SK-N-SH (cell line): Measurements from ENCODE around the gene HS6ST3. TPM values are rescaled to one million over a fixed set of nuclear protein-coding genes. Genes with fewer than 3 reads are reported as not detected.

ENCODE experiments used
- CTCF ChIA-PET: fragments of 300-600, 350-600 bp; formaldehyde crosslinking; extraction: SDS; loops from one replicate; lab custom pipeline; 2021; lab: Yijun Ruan, JAX
- POLR2A ChIA-PET: fragments of 350-600 bp; sonication (Branson Sonifier 250); formaldehyde crosslinking; extraction: SDS; loops from one replicate; lab custom pipeline; 2020; ENCODE audit warnings: antibody characterized with exemption, inconsistent platforms; lab: Yijun Ruan, JAX
- DNase-seq: peaks from one replicate; pipeline ENCODE4 v3.0.0; 2012
- H2AFZ ChIP-seq: fragments of 200-600 bp; sonication (generic); 2 replicates; pipeline ENCODE4 v1.8.1; 2016; ENCODE audit warnings: antibody characterized with exemption, mild to moderate bottlenecking, low read depth
- H3F3A ChIP-seq: fragments of 200-600 bp; sonication (generic); replicated peaks from 2 replicates; pipeline ENCODE3; 2016; ENCODE audit warnings: antibody characterized with exemption, mild to moderate bottlenecking; ENCODE audit not compliant: insufficient read depth
- H3K27ac ChIP-seq, 2 experiments: fragments of 200-500 bp in 1 of 2; fragments of 200-600 bp in 1 of 2; sonication (Bioruptor generic) in 1 of 2; sonication (generic), shearing (Covaris generic) in 1 of 2; 2 replicates each; pipeline versions ENCODE4 v1.5.1 to v1.6.1; 2014 to 2016; ENCODE audit warnings: low read depth in 2 of 2, inconsistent platforms in 1 of 2, low read length in 1 of 2, mild to moderate bottlenecking in 1 of 2, mixed read lengths in 1 of 2
- H3K27me3 ChIP-seq: fragments of 200-600 bp; sonication (generic), shearing (Covaris generic); 2 replicates; pipeline ENCODE4 v1.6.1; 2016; ENCODE audit warnings: mixed run types; ENCODE audit not compliant: insufficient read depth
- H3K36me3 ChIP-seq, 2 experiments: fragments of 200-500 bp in 1 of 2; fragments of 200-600 bp in 1 of 2; sonication (Bioruptor generic) in 1 of 2; sonication (generic) in 1 of 2; replicated peaks in 1 of 2; 2 replicates each; pipeline versions ENCODE3 to v1.5.1; 2014 to 2016; ENCODE audit warnings: low read length in 1 of 2, mild to moderate bottlenecking in 1 of 2; ENCODE audit not compliant: insufficient read depth in 2 of 2, control insufficient read depth in 1 of 2
- H3K4me1 ChIP-seq, 2 experiments: fragments of 200-500 bp in 1 of 2; fragments of 200-600 bp in 1 of 2; sonication (Bioruptor generic) in 1 of 2; sonication (generic), shearing (Covaris generic) in 1 of 2; 2 replicates each; pipeline versions ENCODE4 v1.5.1 to v1.6.1; 2014 to 2016; ENCODE audit warnings: low read depth in 1 of 2, low read length in 1 of 2, mixed run types in 1 of 2; ENCODE audit not compliant: insufficient read depth in 2 of 2, control insufficient read depth in 1 of 2
- H3K4me2 ChIP-seq: fragments of 200-600 bp; sonication (generic), shearing (Covaris generic); 2 replicates; pipeline ENCODE4 v1.6.1; 2017; ENCODE audit warnings: mixed run types
- H3K4me3 ChIP-seq, 2 experiments: fragments of 200-500 bp in 1 of 2; fragments of 200-600 bp in 1 of 2; sonication (Bioruptor generic) in 1 of 2; sonication (generic), shearing (Covaris generic) in 1 of 2; 2 replicates each; pipeline versions ENCODE4 v1.5.1 to v1.8.1; 2014 to 2016; ENCODE audit warnings: low read depth in 2 of 2, inconsistent platforms in 1 of 2, low read length in 1 of 2, mild to moderate bottlenecking in 1 of 2, mixed read lengths in 1 of 2, moderate library complexity in 1 of 2
- H3K79me2 ChIP-seq: fragments of 200-600 bp; sonication (generic); 2 replicates; pipeline ENCODE4 v1.8.1; 2017; ENCODE audit warnings: mild to moderate bottlenecking; ENCODE audit not compliant: insufficient read depth
- H3K9ac ChIP-seq: fragments of 200-600 bp; sonication (generic); 2 replicates; pipeline ENCODE4 v1.6.1; 2017; ENCODE audit warnings: mixed run types
- H3K9me2 ChIP-seq: fragments of 200-600 bp; sonication (generic); 2 replicates; pipeline ENCODE4 v1.6.1; 2017; ENCODE audit warnings: mixed run types
- H3K9me3 ChIP-seq: fragments of 200-600 bp; sonication (generic); 2 replicates; pipeline ENCODE4 v1.6.1; 2017; ENCODE audit warnings: mixed run types, mild to moderate bottlenecking, moderate library complexity
- H4K20me1 ChIP-seq: fragments of 200-600 bp; sonication (generic); 2 replicates; pipeline ENCODE4 v1.6.1; 2017; ENCODE audit warnings: mild to moderate bottlenecking, mixed run types; ENCODE audit not compliant: insufficient read depth
- CHD2 ChIP-seq: fragments of 150-350 bp; IDR thresholded peaks from 2 replicates; pipeline ENCODE4 v1.6.1; 2018; ENCODE audit warnings: low read length; ENCODE audit not compliant: partially characterized antibody
- ELF1 ChIP-seq: IDR thresholded peaks from 2 replicates; pipeline ENCODE4 v1.4.0; 2012
- GABPA ChIP-seq: IDR thresholded peaks from 2 replicates; pipeline ENCODE4 v1.4.0; 2012; ENCODE audit warnings: low read depth, mild to moderate bottlenecking
- GATA2 ChIP-seq: sonication (generic); formaldehyde crosslinking; IDR thresholded peaks from 2 replicates; pipeline ENCODE4 v1.5.0; 2020; ENCODE audit warnings: mild to moderate bottlenecking, missing genetic modification reagents
- JUND ChIP-seq: IDR thresholded peaks from 2 replicates; pipeline ENCODE4 v1.4.0; 2012
- MXI1 ChIP-seq: IDR thresholded peaks from 2 replicates; pipeline ENCODE4 v1.6.1; 2012; ENCODE audit warnings: mild to moderate bottlenecking, low read depth, low read length, improper control_type of control experiment
- NFIC ChIP-seq: IDR thresholded peaks from 2 replicates; pipeline ENCODE4 v1.4.0; 2012; ENCODE audit warnings: borderline replicate concordance
- RCOR1 ChIP-seq: fragments of 150-350 bp; IDR thresholded peaks from 2 replicates; pipeline ENCODE4 v1.6.1; 2017; ENCODE audit warnings: antibody characterized with exemption, low read length
- RFX5 ChIP-seq: IDR thresholded peaks from 2 replicates; pipeline ENCODE4 v1.6.1; 2012; ENCODE audit warnings: mild to moderate bottlenecking, improper control_type of control experiment, low read length
- RXRA ChIP-seq: IDR thresholded peaks from 2 replicates; pipeline ENCODE4 v1.4.0; 2012; ENCODE audit warnings: low read depth, mild to moderate bottlenecking, borderline replicate concordance
- SIN3A ChIP-seq: IDR thresholded peaks from 2 replicates; pipeline ENCODE4 v1.6.1; 2012; ENCODE audit warnings: low read depth, mild to moderate bottlenecking, low read length, moderate library complexity, borderline replicate concordance
- TEAD4 ChIP-seq: IDR thresholded peaks from 2 replicates; pipeline ENCODE4 v1.4.0; 2012; ENCODE audit warnings: mild to moderate bottlenecking, borderline replicate concordance; ENCODE audit not compliant: insufficient read depth
- WGBS: methylation state at CpG from one replicate; pipeline ENCODE4 v1.1.6; 2017; ENCODE audit warnings: low lambda C conversion rate; 5-methylcytosine and 5-hydroxymethylcytosine counted together
- polyA plus RNA-seq, 3 experiments: library from polyadenylated mRNA; depleted of rRNA; stranded (reverse); fragments of >200 nt; gene quantifications; 2 replicates each; pipeline ENCODE4 v1.2.3, GENCODE V29; 2012
- TF ChIP-seq, protein P1 (sequence below): fragments of 200-600 bp; sonication (generic); IDR thresholded peaks from 2 replicates; pipeline ENCODE4 v1.6.1; 2017; ENCODE audit warnings: antibody characterized with exemption, mild to moderate bottlenecking, moderate library complexity
- TF ChIP-seq, protein P2 (sequence below): fragments of 150-350 bp; IDR thresholded peaks from 2 replicates; pipeline ENCODE4 v1.6.1; 2016; ENCODE audit warnings: mild to moderate bottlenecking, low read depth, low read length
- TF ChIP-seq, protein P3 (sequence below): IDR thresholded peaks from 2 replicates; pipeline ENCODE4 v1.6.1; 2012; ENCODE audit warnings: mild to moderate bottlenecking, low read depth, low read length, moderate library complexity
- TF ChIP-seq, protein P4 (sequence below): IDR thresholded peaks from 2 replicates; pipeline ENCODE4 v1.4.0; 2012; ENCODE audit warnings: low read depth, borderline replicate concordance
- TF ChIP-seq, protein P5 (sequence below): IDR thresholded peaks from 2 replicates; pipeline ENCODE4 v1.4.0; 2012; ENCODE audit warnings: low read depth, borderline replicate concordance

HS6ST3 gene
- polyA plus RNA-seq, 1 of the 3 experiments (the other 2 are of a cell fraction), result under 0.01 TPM

DNA sequence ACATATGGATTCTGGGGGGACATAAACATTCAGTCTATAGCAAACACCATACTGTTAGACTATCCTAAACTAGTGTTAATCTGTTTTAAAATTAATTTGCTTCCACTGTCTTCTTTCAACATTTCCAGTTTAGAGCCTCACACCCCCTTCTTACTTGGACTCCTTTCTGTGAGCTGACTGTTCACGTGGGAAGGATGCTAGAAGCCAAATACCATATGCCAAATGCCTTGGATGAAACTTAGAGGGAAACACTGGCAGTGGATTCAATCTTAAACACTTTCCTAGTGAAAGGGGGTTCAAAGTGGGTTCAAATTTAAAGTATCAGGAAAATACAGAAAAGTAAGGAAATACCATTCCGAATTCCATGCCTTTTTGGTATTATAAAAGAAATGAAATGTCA lies 113.6 kb downstream of the HS6ST3 start:
- Histone ChIP-seq H3K27ac (no peak overlapping the region), H3K9me3 (no peaks in the 10 kb centered on the region), H3K27me3 (no peaks in the 10 kb centered on the region), H2AFZ (no peak overlapping the region), H3K4me1 (peaks cover 0 to 3% of the 10 kb centered on the region in 2 experiments; a peak in 1 of 4 replicates), H3K4me2 (no peak overlapping the region), H3K36me3 (no peaks in the 10 kb centered on the region), H4K20me1 (no peaks in the 10 kb centered on the region), H3K9me2 (no peaks in the 10 kb centered on the region), H3K9ac (no peak overlapping the region), H3K79me2 (no peaks in the 10 kb centered on the region), H3F3A (no peaks in the 10 kb centered on the region), H3K4me3 (no peak overlapping the region)
- POLR2A ChIA-PET, result no interaction called here
- no peak for DNase-seq
- CTCF ChIA-PET, result interaction anchor here (1.4 kb wide), 1 partner anchor 615 kb away, joined by 7 read pairs; no protein-coding TSS in a partner anchor
- TF ChIP-seq ELF1 (no peak), TEAD4 (no peak), MXI1 (no peak), CHD2 (no peak), SIN3A (no peak), RXRA (no peak), GATA2 (no peak), RFX5 (no peak), NFIC (no peak), JUND (no peak), GABPA (no peak), RCOR1 (no peak)
- TF ChIP-seq, protein P1, sequence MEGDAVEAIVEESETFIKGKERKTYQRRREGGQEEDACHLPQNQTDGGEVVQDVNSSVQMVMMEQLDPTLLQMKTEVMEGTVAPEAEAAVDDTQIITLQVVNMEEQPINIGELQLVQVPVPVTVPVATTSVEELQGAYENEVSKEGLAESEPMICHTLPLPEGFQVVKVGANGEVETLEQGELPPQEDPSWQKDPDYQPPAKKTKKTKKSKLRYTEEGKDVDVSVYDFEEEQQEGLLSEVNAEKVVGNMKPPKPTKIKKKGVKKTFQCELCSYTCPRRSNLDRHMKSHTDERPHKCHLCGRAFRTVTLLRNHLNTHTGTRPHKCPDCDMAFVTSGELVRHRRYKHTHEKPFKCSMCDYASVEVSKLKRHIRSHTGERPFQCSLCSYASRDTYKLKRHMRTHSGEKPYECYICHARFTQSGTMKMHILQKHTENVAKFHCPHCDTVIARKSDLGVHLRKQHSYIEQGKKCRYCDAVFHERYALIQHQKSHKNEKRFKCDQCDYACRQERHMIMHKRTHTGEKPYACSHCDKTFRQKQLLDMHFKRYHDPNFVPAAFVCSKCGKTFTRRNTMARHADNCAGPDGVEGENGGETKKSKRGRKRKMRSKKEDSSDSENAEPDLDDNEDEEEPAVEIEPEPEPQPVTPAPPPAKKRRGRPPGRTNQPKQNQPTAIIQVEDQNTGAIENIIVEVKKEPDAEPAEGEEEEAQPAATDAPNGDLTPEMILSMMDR, result no peak
- TF ChIP-seq, protein P2, sequence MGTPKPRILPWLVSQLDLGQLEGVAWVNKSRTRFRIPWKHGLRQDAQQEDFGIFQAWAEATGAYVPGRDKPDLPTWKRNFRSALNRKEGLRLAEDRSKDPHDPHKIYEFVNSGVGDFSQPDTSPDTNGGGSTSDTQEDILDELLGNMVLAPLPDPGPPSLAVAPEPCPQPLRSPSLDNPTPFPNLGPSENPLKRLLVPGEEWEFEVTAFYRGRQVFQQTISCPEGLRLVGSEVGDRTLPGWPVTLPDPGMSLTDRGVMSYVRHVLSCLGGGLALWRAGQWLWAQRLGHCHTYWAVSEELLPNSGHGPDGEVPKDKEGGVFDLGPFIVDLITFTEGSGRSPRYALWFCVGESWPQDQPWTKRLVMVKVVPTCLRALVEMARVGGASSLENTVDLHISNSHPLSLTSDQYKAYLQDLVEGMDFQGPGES, result no peak
- TF ChIP-seq, protein P3, sequence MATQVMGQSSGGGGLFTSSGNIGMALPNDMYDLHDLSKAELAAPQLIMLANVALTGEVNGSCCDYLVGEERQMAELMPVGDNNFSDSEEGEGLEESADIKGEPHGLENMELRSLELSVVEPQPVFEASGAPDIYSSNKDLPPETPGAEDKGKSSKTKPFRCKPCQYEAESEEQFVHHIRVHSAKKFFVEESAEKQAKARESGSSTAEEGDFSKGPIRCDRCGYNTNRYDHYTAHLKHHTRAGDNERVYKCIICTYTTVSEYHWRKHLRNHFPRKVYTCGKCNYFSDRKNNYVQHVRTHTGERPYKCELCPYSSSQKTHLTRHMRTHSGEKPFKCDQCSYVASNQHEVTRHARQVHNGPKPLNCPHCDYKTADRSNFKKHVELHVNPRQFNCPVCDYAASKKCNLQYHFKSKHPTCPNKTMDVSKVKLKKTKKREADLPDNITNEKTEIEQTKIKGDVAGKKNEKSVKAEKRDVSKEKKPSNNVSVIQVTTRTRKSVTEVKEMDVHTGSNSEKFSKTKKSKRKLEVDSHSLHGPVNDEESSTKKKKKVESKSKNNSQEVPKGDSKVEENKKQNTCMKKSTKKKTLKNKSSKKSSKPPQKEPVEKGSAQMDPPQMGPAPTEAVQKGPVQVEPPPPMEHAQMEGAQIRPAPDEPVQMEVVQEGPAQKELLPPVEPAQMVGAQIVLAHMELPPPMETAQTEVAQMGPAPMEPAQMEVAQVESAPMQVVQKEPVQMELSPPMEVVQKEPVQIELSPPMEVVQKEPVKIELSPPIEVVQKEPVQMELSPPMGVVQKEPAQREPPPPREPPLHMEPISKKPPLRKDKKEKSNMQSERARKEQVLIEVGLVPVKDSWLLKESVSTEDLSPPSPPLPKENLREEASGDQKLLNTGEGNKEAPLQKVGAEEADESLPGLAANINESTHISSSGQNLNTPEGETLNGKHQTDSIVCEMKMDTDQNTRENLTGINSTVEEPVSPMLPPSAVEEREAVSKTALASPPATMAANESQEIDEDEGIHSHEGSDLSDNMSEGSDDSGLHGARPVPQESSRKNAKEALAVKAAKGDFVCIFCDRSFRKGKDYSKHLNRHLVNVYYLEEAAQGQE, result no peak
- TF ChIP-seq, protein P4, sequence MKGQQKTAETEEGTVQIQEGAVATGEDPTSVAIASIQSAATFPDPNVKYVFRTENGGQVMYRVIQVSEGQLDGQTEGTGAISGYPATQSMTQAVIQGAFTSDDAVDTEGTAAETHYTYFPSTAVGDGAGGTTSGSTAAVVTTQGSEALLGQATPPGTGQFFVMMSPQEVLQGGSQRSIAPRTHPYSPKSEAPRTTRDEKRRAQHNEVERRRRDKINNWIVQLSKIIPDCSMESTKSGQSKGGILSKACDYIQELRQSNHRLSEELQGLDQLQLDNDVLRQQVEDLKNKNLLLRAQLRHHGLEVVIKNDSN, result no peak
- TF ChIP-seq, protein P5, sequence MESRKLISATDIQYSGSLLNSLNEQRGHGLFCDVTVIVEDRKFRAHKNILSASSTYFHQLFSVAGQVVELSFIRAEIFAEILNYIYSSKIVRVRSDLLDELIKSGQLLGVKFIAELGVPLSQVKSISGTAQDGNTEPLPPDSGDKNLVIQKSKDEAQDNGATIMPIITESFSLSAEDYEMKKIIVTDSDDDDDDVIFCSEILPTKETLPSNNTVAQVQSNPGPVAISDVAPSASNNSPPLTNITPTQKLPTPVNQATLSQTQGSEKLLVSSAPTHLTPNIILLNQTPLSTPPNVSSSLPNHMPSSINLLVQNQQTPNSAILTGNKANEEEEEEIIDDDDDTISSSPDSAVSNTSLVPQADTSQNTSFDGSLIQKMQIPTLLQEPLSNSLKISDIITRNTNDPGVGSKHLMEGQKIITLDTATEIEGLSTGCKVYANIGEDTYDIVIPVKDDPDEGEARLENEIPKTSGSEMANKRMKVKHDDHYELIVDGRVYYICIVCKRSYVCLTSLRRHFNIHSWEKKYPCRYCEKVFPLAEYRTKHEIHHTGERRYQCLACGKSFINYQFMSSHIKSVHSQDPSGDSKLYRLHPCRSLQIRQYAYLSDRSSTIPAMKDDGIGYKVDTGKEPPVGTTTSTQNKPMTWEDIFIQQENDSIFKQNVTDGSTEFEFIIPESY, result no peak
- WGBS, result 15% methylated on average over 2 of the region's 2 CpGs
